LNCAP (cell line): ENCODE measurements around the gene GOLGA8K.
"Not testable (repeated sequence)": the region's sequence is repeated elsewhere in the genome, so short reads cannot be mapped to it uniquely, and the experiment has no call there.

Source experiments
- TF ChIP-seq, protein P1 (sequence below): fragments of 450-650 bp; IDR thresholded peaks from 2 replicates; pipeline ENCODE4 v1.5.1; 2017; ENCODE audit warnings: mild to moderate bottlenecking

Gene GOLGA8K, protein sequence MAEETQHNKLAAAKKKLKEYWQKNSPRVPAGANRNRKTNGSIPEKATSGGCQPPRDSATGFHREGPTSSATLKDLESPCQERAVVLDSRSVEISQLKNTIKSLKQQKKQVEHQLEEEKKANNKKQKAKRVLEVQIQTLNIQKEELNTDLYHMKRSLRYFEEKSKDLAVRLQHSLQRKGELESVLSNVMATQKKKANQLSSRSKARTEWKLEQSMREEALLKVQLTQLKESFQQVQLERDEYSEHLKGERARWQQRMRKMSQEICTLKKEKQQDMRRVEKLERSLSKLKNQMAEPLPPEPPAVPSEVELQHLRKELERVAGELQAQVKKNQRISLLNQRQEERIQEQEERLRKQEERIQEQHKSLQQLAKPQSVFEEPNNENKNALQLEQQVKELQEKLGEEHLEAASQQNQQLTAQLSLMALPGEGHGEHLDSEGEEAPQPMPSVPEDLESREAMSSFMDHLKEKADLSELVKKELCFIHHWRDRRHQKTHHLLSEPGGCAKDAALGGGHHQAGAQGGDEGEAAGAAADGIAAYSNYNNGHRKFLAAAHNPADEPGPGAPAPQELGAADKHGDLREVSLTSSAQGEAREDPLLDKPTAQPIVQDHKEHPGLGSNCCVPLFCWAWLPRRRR

DNA sequence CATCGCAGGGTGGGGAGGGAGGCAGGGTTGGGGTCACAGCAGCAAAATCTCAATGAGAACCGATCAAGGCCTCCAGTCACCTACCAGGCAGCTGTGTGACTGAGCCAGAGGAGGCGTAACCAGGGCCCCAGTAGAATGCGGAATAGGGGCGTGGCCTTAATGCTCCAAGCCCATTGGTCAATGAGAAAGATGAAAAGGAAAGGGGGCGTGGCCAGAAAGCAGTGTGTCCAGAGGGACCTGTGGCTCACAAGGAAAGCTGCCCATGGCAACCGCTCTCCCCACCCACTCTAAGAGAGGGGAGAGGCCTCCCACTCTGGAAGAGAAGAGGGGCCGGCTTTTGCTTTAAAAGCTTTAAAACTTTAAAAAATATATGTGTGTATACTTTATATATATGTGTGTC lies at the start of gene GOLGA8K:
Gene GOLGA8K, minus strand, starts transcription at position 101 of the 400 bp plus-strand sequence. Its CDS starts 98 bp downstream, at position 3.
- TF ChIP-seq, protein P1, sequence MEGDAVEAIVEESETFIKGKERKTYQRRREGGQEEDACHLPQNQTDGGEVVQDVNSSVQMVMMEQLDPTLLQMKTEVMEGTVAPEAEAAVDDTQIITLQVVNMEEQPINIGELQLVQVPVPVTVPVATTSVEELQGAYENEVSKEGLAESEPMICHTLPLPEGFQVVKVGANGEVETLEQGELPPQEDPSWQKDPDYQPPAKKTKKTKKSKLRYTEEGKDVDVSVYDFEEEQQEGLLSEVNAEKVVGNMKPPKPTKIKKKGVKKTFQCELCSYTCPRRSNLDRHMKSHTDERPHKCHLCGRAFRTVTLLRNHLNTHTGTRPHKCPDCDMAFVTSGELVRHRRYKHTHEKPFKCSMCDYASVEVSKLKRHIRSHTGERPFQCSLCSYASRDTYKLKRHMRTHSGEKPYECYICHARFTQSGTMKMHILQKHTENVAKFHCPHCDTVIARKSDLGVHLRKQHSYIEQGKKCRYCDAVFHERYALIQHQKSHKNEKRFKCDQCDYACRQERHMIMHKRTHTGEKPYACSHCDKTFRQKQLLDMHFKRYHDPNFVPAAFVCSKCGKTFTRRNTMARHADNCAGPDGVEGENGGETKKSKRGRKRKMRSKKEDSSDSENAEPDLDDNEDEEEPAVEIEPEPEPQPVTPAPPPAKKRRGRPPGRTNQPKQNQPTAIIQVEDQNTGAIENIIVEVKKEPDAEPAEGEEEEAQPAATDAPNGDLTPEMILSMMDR, result not testable (repeated sequence)
